GM13976 (cell line): Measurements from ENCODE around the gene SF1.

Experiments
- DNase-seq: peaks from one replicate; pipeline ENCODE4 v3.0.0; 2012; ENCODE audit warnings: low spot score
- in situ Hi-C: fragments of 300-500 bp; cut with MboI; formaldehyde crosslinking; loops from one replicate; pipeline ENCODE4 v1.12.0; 2022; ENCODE audit warnings: low sequenced_read_pairs, mixed read lengths, inconsistent platforms; ENCODE audit not compliant: unreplicated experiment
- TF ChIP-seq, protein P1 (sequence below): IDR thresholded peaks from 2 replicates; pipeline ENCODE4 v1.5.1; 2012; ENCODE audit warnings: borderline replicate concordance, mild to moderate bottlenecking; ENCODE audit not compliant: insufficient read depth; ENCODE audit errors: extremely low read depth, missing control alignments, control extremely low read depth

SF1 gene

DNA sequence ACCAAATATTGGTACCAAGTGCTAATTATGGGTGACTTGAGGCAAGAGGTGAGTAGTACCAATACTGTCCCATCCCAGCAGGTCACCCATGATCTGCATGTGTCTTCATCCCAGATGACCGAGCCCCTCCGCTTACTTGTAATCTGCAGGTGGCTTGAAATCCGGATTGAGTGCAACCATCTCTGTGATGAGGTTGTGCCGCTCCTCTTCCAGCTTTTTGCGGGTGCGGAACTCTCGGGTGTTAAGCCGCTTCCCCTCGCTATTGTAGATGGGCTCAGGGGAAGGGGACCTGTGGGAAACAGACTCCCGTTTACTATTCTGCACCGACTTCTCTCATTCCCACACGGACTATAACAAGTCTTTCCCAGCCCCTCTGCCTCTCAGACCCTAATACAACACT, 8.2 kb downstream of the SF1 start:
- in situ Hi-C loops = no loop called here
- DNase-seq = no peak
- TF ChIP-seq, protein P1, sequence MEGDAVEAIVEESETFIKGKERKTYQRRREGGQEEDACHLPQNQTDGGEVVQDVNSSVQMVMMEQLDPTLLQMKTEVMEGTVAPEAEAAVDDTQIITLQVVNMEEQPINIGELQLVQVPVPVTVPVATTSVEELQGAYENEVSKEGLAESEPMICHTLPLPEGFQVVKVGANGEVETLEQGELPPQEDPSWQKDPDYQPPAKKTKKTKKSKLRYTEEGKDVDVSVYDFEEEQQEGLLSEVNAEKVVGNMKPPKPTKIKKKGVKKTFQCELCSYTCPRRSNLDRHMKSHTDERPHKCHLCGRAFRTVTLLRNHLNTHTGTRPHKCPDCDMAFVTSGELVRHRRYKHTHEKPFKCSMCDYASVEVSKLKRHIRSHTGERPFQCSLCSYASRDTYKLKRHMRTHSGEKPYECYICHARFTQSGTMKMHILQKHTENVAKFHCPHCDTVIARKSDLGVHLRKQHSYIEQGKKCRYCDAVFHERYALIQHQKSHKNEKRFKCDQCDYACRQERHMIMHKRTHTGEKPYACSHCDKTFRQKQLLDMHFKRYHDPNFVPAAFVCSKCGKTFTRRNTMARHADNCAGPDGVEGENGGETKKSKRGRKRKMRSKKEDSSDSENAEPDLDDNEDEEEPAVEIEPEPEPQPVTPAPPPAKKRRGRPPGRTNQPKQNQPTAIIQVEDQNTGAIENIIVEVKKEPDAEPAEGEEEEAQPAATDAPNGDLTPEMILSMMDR = no peak

DNA sequence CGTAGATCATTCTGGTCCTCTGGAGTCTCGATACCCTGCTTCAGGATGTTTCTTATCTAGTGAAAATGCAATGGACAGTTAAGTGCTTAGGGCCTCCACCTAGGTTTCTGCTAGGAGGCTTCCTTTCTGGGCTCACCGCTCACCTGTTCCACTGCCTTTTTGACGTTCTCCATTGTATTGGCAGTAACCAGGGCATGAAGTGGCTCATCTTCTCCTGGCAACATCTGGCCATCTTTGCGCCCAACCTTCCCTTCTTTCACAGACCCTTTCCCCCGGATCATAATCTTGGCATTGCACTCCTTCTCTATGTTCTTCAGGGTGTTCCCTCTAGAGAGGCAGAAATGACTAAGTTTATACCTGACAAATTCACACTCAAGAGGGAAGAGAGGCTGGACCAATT, 9.1 kb downstream of the SF1 start:
- in situ Hi-C loops = no loop called here
- TF ChIP-seq, protein P1 = no peak
- DNase-seq = no peak

DNA sequence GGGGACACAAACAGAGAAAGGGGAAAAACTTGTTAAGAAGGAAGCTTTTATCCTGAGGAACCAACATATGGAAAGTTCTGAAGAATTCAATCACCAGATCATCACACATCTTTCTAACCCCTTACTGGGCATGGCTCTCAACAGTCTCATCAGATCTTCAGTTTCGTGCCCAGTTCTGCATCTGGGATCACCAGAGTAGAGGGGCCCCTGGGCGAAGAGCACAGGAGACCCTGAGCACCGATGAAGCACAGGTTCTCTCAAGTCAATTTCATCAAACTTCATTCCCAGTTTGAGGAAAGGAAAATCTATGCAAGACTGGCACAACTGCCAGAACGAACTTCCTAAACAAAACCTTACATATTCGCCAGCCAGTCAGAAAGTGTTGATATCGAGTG, 10.0 kb downstream of the SF1 start:
- peak; percentile 10 for DNase-seq
- TF ChIP-seq, protein P1 = no peak
- in situ Hi-C loops = no loop called here

DNA sequence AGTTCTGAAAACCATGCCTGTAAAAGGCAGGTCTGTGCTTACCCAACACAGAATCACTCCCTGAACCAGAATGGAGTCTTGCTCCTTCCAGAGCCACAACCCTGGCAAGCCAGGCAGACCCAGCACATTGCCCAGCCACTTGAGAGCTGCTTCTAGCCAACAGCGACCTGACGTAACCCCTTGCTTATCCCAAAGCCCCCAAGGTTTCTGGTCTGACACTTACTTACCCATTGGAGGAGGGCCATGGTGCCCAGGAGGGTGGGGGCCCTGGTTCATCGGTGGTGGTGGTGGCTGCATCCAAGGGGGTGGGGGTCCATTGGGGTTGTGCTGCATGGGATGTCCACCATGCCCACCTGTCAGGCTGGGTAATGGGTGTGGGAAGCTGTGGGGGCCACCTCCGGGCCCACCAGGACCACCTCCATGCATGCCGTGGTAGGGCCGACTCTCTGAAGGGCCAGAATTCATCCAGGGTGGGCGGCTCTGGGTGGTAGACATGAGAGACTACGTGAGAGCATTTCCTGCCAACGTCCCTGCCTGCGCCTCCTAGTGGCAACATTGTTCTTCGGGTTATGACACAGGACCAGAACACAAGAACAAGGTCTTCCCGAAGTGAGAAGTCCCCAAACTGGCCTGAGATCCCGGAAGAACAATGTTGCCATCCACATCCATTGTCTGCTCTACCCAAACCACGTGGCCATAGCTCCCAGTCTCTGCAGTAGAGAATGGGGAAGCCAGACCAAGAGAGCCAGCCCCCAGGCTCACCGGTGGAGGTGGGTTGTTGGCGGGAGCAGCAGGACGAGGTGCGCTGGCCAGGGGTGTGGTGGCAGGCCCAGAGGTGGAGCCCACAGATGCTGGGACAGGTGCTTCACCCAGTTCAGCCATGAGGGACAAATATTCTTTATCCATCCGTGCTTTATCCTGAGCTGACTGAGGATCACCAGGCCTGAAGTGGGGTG, 10.7 kb downstream of the SF1 start:
- DNase-seq = peak; percentile 64
- in situ Hi-C loops = no loop called here

DNA sequence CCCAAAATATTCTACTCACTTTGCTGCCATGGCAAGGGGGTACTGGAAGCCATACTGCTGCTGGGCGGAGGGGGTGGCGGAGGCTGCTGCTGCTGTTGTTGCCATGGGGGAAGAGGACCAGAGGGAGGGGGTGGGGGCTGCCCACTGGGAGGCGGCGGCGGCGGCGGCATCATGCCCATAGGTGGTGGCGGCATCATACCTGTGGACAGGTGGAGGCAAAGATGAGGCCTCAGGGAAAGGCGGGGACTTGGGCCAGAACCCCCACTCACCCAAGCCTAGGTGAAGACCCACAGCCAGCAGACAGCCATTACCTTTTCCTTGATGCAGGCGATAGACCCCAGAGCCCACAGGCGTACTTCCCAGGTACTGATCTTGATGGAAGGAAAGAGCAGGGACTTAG, 11.5 kb downstream of the SF1 start:
- peak; percentile 6 for DNase-seq
- TF ChIP-seq, protein P1 = no peak
- in situ Hi-C loops = no loop called here

More for the DNA sequence above, 10.7 kb downstream of the SF1 start:
- TF ChIP-seq, protein P1 = peak; percentile 86

DNA sequence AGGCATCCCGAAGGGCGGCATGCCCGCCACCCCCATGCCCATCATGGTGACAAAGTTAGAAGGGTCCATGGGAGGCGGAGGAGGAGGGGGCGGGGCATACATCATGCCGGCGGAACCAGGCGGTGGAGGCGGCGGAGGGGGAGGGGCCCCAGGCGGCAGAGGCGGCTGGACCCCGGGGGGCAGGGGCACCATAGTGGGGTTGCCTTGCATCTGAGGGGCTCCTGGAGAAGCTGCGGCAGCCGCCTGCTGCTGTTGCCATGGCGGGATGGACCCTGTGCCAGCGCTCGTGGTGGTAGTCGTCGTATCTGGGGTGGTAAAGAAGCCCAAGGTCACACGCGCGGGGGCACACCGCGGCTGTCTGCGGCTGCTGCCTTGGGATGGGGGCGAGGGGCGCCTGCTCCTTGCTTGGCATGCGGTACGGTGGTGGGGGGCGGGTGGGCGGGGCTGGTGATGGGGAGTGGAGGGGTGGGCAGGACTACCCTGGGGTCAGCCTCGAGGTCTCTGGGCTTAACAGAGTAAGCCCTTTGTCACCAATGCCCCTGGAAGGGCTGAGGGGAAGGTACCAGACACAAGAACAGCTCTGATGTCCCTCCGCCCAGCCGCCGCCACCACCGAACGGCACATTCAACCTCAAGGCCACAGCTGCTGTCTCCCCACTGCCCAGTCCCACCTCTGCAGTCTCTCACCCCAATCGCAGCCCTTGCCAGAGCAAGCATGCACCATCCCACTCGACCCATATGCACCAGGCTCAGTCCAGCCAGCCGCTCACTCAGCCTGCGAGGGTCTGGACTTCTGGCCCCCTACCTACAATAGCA, 12.3 kb downstream of the SF1 start:
- TF ChIP-seq, protein P1 = no peak
- in situ Hi-C loops = no loop called here
- peak; percentile 15 for DNase-seq
